Measurements from ENCODE around the gene RDX. TPM values are rescaled to one million over a fixed set of nuclear protein-coding genes. Genes with fewer than 3 reads are reported as not detected.
"Not testable (repeated sequence)": the region's sequence is repeated elsewhere in the genome, so short reads cannot be mapped to it uniquely, and the experiment has no call there.

RDX gene
- total RNA-seq, 2 donors from 2014 or later = 78.0 to 161 TPM

DNA sequence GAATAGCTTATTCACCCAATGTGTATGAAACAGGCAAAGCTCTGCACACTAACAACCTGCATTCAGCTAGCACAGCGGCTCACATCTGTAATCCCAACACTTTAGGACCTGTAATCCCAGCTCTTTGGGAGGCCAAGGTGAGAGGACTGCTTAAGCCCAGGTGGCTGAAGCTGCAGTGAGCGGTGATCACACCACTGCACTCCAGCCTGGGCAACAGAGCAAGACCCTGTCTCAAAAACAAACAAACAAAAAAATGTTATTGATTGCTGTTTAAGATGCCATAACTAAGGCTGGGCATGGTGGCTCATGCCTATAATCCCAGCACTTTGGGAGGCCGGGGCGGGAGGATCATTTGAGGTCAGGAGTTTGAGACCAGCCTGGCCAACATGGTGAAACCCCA, 15.8 kb downstream of the RDX start:
- peaks cover 20% of the 10 kb centered on the region for H3K36me3 Mint-ChIP-seq
- not testable (repeated sequence) for H3K4me3 Mint-ChIP-seq; ATAC-seq; H3K4me1 Mint-ChIP-seq (ENCODE audit: low read depth in 2 of 2); DNase-seq (ENCODE audit: low spot score); H3K27me3 Mint-ChIP-seq; H3K9me3 Mint-ChIP-seq; H3K27ac Mint-ChIP-seq

DNA sequence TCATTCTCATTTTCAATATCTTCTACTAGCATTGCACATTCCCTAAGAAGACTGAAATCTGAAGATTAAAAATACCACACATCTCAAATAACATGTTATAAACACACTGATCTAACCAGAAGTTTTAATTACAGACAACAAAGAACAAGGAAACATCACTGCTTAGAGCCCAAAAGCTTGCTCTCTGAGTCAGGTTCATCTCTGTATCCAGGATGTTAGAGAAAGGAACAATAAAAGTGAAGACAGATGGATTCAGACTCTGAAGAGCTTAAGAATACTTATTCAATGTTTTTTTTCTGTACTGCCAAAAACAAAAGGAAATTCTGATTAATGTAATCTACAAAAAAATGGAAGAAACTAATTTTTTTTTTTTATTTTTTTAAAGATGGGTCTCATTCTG, 16.5 kb downstream of the RDX start:
- Mint-ChIP-seq H3K4me1 (ENCODE audit: low read depth in 2 of 2) (peaks cover 3 to 6% of the 10 kb centered on the region in 2 donors), H3K36me3 (peaks cover 20% of the 10 kb centered on the region), H3K27ac (no peak overlapping the region), H3K9me3 (no peaks in the 10 kb centered on the region), H3K4me3 (no peak overlapping the region), H3K27me3 (no peaks in the 10 kb centered on the region)
- DNase-seq (ENCODE audit: low spot score) (no peak), ATAC-seq (no peak)

DNA sequence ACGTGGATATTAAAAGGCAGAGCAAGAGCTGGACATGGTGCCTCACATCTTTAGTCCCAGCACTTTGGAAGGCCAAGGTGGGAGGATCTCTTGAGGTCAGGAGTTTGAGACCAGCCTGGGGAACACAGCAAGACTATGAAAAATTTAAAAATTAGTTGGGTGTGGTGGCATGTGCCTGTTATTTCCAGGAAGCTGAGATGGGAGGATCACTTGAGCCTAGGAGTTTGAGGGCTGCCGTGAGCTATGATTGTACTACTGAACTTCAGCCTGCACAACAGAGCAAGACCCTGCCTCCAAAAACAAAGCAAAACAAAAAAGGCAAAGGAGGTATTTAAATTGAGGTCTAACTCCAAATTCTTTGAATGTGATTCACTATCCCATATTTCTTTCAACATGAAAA, 23.5 kb downstream of the RDX start:
- no peaks in the 10 kb centered on the region for H3K27me3 Mint-ChIP-seq
- ATAC-seq (no peak), DNase-seq (ENCODE audit: low spot score) (no peak)
- no peak overlapping the region for H3K4me3 Mint-ChIP-seq
- H3K27ac Mint-ChIP-seq = no peak overlapping the region
- H3K36me3 Mint-ChIP-seq = peaks cover 29% of the 10 kb centered on the region
- H3K9me3 Mint-ChIP-seq = no peaks in the 10 kb centered on the region
- H3K4me1 Mint-ChIP-seq (ENCODE audit: low read depth in 2 of 2) = peaks cover 16 to 17% of the 10 kb centered on the region in 2 donors

DNA sequence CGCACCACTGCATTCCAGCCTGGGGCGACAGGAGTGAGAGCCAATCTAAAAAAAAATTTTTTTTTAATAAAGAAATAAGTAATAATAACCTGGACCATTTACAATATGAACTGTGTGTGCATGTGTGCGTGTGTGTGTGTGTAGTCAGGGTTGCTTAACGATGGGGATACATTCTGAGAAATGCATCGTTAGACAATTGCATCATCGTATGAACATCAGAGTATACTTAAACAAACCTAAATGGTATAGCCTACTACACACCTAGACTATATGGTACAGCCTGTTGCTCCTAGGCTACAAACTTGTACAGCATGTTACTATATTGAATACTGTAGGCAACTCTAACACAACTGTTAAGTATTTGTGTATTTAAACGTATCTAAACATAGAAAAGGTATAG, 26.4 kb downstream of the RDX start:
- Mint-ChIP-seq H3K36me3 (peaks cover 17% of the 10 kb centered on the region), H3K4me3 (no peak overlapping the region), H3K27ac (no peak overlapping the region), H3K9me3 (no peaks in the 10 kb centered on the region), H3K27me3 (no peaks in the 10 kb centered on the region), H3K4me1 (ENCODE audit: low read depth in 2 of 2) (peaks cover 14 to 19% of the 10 kb centered on the region in 2 donors)
- DNase-seq (ENCODE audit: low spot score) (no peak), ATAC-seq (no peak)

DNA sequence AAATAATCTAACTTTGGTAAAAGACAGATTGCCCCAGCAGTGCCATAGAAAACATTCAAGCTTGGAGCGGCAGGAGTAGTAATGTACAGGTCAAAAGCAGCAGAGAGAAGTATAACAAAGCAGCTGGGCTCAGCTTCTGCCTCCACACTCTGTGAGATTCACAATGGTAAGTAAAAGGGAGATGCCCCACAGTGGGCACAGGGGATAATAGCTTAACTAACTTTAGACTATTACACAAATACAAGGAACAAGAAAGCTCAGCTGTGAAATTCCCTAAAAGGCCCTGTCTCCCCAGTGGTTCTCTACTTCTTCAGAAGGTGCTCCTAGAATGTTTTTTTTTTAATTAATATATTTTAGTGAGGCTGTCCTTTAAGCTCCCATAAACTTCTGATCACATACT, 28.0 kb downstream of the RDX start:
- Mint-ChIP-seq H3K27ac (no peak overlapping the region), H3K27me3 (no peaks in the 10 kb centered on the region), H3K4me3 (no peak overlapping the region), H3K36me3 (peaks cover 17% of the 10 kb centered on the region), H3K9me3 (no peaks in the 10 kb centered on the region), H3K4me1 (ENCODE audit: low read depth in 2 of 2) (peaks cover 14 to 19% of the 10 kb centered on the region in 2 donors)
- DNase-seq (ENCODE audit: low spot score) (no peak), ATAC-seq (no peak)

DNA sequence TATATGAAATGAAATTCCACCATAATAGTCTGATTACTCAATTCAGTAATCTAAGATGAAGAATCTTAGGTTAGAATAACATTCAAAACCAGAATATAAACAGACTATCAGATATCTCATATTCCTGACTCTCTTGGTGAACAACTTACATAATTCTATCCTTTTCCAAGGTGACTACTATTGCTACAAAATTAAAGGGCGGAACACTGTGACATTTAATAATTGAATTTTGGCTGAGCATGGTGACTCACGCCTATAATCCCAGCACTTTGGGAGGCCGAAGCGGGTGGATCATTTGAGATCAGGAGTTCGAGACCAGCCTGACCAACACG, 34.4 kb downstream of the RDX start:
- Mint-ChIP-seq H3K4me3 (no peak overlapping the region), H3K36me3 (peaks cover 27% of the 10 kb centered on the region), H3K27ac (no peak overlapping the region), H3K27me3 (no peaks in the 10 kb centered on the region), H3K9me3 (no peaks in the 10 kb centered on the region), H3K4me1 (ENCODE audit: low read depth in 2 of 2) (peaks cover 0 to 5% of the 10 kb centered on the region in 2 donors)
- ATAC-seq = no peak
- DNase-seq (ENCODE audit: low spot score) = no peak

DNA sequence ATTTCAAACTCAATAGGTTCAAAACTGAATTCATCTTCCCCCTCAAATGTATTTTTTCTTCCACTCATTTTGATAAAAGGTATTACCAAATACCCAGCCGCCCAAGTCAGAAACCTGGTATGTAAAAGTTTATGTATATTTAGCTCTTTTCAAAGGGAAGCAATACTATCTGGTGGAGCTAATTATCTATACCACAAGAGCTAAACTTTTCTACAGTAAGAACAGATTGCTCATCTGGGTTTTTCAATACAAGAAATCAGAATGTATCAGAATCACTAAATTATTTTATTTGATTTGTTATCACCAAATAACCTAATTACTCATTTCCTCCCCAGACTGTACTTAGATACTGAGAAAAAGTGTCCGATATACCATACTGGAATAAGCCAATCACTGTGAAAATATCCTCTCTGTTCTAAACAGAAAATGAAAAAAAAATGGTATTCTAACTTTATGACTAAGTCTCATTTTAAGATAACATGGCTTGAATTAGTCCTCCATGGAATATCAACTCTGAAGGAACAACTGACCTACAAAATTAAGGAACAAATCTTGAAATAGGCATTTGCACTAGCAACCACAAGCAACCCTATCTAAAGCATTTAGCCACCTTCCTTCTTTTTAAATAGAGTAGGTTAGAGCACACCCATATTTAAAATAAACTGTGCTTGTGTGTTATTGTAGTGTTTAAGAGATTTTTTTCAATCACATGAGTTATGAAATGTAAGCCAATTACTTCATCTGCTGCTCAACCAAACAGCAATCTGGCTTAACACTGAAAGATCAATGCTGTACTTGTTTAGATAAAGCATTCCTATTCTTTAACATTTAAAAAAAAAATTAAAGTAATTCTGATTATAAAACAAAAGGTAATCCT, 35.0 kb downstream of the RDX start:
- Mint-ChIP-seq H3K4me3 (no peak overlapping the region), H3K27ac (no peak overlapping the region), H3K27me3 (no peaks in the 10 kb centered on the region), H3K9me3 (no peaks in the 10 kb centered on the region), H3K4me1 (ENCODE audit: low read depth in 2 of 2) (peaks cover 0 to 5% of the 10 kb centered on the region in 2 donors), H3K36me3 (peaks cover 27% of the 10 kb centered on the region)
- DNase-seq (ENCODE audit: low spot score) (no peak), ATAC-seq (no peak)

DNA sequence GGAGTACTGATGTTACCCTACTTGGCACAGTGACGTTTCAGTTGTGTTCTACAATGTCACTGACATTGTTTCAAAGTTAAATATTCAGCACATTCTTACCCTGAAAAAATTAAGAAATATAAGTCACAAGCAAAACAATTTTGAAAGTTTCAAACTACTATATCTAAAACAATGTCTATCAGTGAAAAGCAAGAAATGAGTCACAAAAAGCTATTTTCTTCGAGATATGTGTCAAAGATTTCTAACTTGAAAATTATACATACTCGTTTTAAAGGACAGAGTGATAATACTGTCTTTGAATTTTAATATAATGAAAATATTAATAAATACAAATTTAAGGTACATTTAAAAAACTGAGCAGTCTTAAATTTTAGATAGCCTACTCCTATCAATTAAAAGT, 42.9 kb downstream of the RDX start:
- Mint-ChIP-seq H3K4me1 (ENCODE audit: low read depth in 2 of 2) (peaks cover 0 to 5% of the 10 kb centered on the region in 2 donors), H3K9me3 (no peaks in the 10 kb centered on the region), H3K4me3 (no peak overlapping the region), H3K36me3 (peaks cover 4% of the 10 kb centered on the region), H3K27ac (peak overlapping the region; percentile 22 to 53), H3K27me3 (no peaks in the 10 kb centered on the region)
- ATAC-seq (no peak), DNase-seq (ENCODE audit: low spot score) (no peak)

DNA sequence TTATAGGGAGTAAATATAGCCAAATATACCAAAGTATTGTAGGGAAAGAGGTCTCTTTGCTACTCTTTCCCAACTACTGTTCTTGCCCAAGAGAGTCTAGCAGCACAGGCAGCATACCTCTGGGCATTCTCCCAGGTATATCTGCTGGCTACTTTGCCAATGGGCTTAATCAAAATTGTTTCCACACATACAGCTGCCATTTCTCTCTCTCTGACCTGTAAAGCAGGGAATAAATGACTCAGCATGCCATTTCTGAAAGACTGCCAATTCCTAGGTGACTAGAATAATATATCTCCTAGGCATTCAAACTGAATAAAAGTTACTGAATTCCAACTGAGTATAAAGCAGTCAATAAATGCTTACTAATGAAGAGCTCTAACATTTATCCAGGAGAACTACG, 44.6 kb downstream of the RDX start:
- peaks cover 0 to 5% of the 10 kb centered on the region in 2 donors for H3K4me1 Mint-ChIP-seq (ENCODE audit: low read depth in 2 of 2)
- peaks cover 10% of the 10 kb centered on the region for H3K36me3 Mint-ChIP-seq
- DNase-seq (ENCODE audit: low spot score) (no peak), ATAC-seq (no peak)
- no peaks in the 10 kb centered on the region for H3K9me3 Mint-ChIP-seq
- H3K4me3 Mint-ChIP-seq = no peak overlapping the region
- no peaks in the 10 kb centered on the region for H3K27me3 Mint-ChIP-seq
- H3K27ac Mint-ChIP-seq = no peak overlapping the region

DNA sequence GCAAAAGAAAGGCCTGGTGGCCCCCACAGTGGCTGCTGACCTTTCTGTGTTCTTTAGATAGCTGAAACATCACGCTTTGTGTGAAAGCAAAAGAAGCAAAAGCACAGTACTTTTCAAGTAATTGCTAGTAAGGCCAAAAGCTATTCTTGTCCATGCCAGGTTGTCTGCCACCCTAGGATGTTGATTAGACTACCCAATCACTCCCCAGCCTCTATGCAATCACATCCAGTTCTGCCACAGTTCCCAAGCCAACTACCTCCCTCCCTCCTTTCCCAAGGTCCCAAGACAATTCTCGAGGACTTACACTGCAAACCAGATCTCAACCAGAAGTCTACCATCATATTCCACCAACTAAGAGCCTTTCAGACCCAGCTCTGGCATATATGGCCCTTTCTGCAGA, 46.2 kb downstream of the RDX start:
- no peaks in the 10 kb centered on the region for H3K9me3 Mint-ChIP-seq
- ATAC-seq (no peak), DNase-seq (ENCODE audit: low spot score) (no peak)
- no peak overlapping the region for H3K27ac Mint-ChIP-seq
- H3K27me3 Mint-ChIP-seq = no peaks in the 10 kb centered on the region
- H3K4me3 Mint-ChIP-seq = no peak overlapping the region
- peaks cover 10% of the 10 kb centered on the region for H3K36me3 Mint-ChIP-seq
- peaks cover 0 to 5% of the 10 kb centered on the region in 2 donors for H3K4me1 Mint-ChIP-seq (ENCODE audit: low read depth in 2 of 2)

DNA sequence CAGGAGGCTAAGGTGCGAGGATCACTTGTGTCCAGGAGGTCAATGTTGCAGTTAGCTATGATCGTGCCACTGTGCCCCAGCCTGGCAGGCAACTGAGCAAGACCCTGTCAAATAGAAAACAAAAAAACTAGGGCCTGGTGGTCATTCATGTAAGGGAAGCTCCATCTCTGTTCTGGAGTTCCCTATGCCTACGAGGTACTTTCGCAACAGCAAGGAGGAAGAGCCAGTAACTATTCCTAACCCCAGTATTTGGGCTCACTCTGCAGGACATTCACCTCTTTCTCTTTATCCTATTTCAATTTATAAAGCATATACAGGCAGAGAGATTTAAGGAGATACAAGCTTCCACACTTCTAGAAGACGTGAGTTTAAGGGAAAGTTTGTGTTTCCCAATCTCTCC, 46.6 kb downstream of the RDX start:
- Mint-ChIP-seq H3K4me1 (ENCODE audit: low read depth in 2 of 2) (peaks cover 0 to 5% of the 10 kb centered on the region in 2 donors), H3K4me3 (no peak overlapping the region), H3K27ac (no peak overlapping the region), H3K9me3 (no peaks in the 10 kb centered on the region), H3K27me3 (no peaks in the 10 kb centered on the region), H3K36me3 (peaks cover 10% of the 10 kb centered on the region)
- ATAC-seq (no peak), DNase-seq (ENCODE audit: low spot score) (no peak)

DNA sequence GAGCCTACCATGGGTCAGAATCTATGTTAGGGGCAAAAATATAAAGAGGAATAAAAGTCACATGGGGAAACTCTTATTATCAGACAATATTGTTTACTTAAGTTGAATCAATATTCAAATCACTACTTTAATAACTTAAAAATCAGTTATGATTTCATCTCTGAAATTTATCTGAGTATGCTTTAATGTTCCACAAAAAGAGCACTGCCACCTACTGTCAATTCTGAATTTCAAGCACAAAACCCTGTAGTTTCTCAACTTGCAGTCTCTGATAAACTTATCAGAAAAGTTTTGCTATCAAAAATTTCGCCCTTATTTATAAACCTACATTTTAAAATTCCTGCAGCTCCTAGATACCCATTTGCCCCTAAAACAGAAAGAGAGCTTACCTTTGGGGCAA, 47.3 kb downstream of the RDX start:
- Mint-ChIP-seq H3K27me3 (no peaks in the 10 kb centered on the region), H3K9me3 (no peaks in the 10 kb centered on the region), H3K27ac (no peak overlapping the region), H3K4me3 (no peak overlapping the region), H3K36me3 (peaks cover 11% of the 10 kb centered on the region), H3K4me1 (ENCODE audit: low read depth in 2 of 2) (peaks cover 0 to 4% of the 10 kb centered on the region in 2 donors)
- DNase-seq (ENCODE audit: low spot score) (no peak), ATAC-seq (no peak)

DNA sequence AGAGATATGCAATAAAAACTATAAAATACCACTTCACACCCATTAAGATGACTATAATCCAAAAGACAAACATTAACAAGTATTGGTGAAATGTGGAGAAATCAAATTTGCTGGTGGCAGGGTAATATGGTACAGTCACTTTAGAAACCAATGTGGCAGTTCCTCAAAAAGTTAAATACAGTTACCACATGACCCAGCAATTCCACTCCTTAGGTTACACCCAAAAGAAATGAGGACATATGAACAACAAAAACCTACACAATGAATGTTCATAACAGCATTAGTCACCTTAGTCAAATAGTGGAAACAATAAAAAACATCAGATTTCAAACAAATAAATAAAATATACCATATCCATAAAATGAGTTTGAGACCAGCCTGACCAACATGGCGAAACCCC, 52.6 kb downstream of the RDX start:
- Mint-ChIP-seq H3K4me1 (ENCODE audit: low read depth in 2 of 2) (peaks cover 0 to 4% of the 10 kb centered on the region in 2 donors), H3K27me3 (no peaks in the 10 kb centered on the region), H3K9me3 (no peaks in the 10 kb centered on the region), H3K36me3 (peaks cover 18% of the 10 kb centered on the region), H3K4me3 (no peak overlapping the region), H3K27ac (no peak overlapping the region)
- DNase-seq (ENCODE audit: low spot score) (no peak), ATAC-seq (no peak)

DNA sequence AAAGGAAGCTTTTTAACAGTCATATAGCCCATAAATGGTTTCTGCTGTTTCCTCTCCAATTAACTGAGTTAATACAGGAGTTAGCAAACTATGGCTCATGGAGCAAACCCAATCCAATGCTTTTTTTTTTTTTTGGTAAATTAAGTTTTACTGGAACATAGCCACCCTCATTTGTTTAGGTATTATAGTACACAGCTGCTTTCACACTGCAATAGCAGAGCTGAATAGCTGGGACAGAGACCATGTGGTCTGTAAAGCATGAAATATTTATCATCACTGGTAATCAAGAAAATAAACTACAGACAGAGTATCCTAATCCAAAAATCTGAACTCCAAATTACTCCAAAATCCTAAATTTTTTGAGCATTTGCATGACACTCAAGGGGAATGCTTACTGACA, 53.7 kb downstream of the RDX start:
- Mint-ChIP-seq H3K4me1 (ENCODE audit: low read depth in 2 of 2) (peaks cover 0 to 4% of the 10 kb centered on the region in 2 donors), H3K27me3 (no peaks in the 10 kb centered on the region), H3K36me3 (peaks cover 17% of the 10 kb centered on the region), H3K4me3 (no peak overlapping the region), H3K27ac (no peak overlapping the region), H3K9me3 (no peaks in the 10 kb centered on the region)
- DNase-seq (ENCODE audit: low spot score) (no peak), ATAC-seq (no peak)

DNA sequence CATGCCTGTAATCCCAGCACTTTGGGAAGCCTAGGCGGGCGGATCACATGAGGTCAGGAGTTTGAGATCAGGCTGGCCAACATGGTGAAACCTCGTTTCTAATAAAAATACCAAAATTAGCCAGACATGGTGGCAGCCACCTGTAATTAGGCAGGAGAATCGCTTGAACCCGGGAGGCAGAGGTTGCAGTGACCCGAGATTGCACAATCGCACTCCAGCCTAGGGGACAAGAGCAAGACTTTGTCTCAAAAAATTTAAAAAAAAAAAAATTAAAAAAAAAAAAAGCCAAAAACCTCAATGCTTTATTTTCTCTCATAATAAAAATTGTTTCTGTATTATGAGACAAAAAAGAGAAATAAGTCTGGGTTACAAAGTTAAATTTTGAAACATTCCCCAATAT, 54.2 kb downstream of the RDX start:
- ATAC-seq (no peak), DNase-seq (ENCODE audit: low spot score) (no peak)
- Mint-ChIP-seq H3K4me3 (no peak overlapping the region), H3K36me3 (peaks cover 18% of the 10 kb centered on the region), H3K9me3 (no peaks in the 10 kb centered on the region), H3K4me1 (ENCODE audit: low read depth in 2 of 2) (peaks cover 0 to 4% of the 10 kb centered on the region in 2 donors), H3K27me3 (no peaks in the 10 kb centered on the region), H3K27ac (no peak overlapping the region)
